RWPE1 (cell line): ENCODE results near the gene TSPAN2.
"Not testable (repeated sequence)": the region's sequence is repeated elsewhere in the genome, so short reads cannot be mapped to it uniquely, and the experiment has no call there.

Experiments used
- CTCF ChIA-PET: fragments of 350-600 bp; sonication (Branson Sonifier 250); formaldehyde crosslinking; extraction: SDS; loops from one replicate; lab custom pipeline; 2021; lab: Yijun Ruan, JAX
- POLR2A ChIA-PET: fragments of 400-600 bp; formaldehyde crosslinking; extraction: SDS; loops from one replicate; lab custom pipeline; 2020; ENCODE audit warnings: antibody characterized with exemption; ENCODE audit not compliant: low non-redundant PET; lab: Yijun Ruan, JAX
- DNase-seq: peaks from one replicate; pipeline ENCODE4 v3.0.0; 2012; ENCODE audit warnings: low spot score
- H3K27ac ChIP-seq: fragments of 450-650 bp; 2 replicates; pipeline ENCODE4 v1.5.1; 2017
- TF ChIP-seq, protein P1 (sequence below): fragments of 450-650 bp; conservative IDR thresholded peaks from 2 replicates; pipeline ENCODE4 v1.5.1; 2017; ENCODE audit warnings: low read depth, mild to moderate bottlenecking

Gene TSPAN2

DNA sequence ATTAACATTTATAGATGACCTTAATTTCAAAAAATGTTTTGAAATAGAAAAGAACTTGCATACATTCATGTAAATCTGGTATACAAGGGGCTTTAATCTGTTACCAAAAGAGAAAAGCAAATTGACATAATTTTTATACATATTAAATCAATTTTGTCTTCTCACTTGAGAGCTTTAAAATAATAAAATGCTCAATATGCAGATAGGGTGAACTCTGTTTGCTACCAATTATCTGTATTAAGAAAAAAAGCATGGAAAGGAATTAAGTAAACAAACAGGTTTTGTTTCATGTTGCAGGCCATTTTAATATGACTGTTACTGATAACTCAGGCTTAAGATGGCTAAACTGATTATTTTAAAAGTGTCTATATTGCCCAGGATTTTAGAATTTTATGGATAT lies 65.7 kb downstream of the TSPAN2 start:
- TF ChIP-seq, protein P1, sequence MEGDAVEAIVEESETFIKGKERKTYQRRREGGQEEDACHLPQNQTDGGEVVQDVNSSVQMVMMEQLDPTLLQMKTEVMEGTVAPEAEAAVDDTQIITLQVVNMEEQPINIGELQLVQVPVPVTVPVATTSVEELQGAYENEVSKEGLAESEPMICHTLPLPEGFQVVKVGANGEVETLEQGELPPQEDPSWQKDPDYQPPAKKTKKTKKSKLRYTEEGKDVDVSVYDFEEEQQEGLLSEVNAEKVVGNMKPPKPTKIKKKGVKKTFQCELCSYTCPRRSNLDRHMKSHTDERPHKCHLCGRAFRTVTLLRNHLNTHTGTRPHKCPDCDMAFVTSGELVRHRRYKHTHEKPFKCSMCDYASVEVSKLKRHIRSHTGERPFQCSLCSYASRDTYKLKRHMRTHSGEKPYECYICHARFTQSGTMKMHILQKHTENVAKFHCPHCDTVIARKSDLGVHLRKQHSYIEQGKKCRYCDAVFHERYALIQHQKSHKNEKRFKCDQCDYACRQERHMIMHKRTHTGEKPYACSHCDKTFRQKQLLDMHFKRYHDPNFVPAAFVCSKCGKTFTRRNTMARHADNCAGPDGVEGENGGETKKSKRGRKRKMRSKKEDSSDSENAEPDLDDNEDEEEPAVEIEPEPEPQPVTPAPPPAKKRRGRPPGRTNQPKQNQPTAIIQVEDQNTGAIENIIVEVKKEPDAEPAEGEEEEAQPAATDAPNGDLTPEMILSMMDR, result no peak
- DNase-seq, result no peak
- H3K27ac ChIP-seq, result no peak overlapping the region
- POLR2A ChIA-PET, result no interaction called here
- CTCF ChIA-PET, result interaction anchor here (0.6 to 1.2 kb wide), 5 partner anchors 14 to 116 kb away, joined by 3 to 6 read pairs (median 3); no protein-coding TSS in a partner anchor

DNA sequence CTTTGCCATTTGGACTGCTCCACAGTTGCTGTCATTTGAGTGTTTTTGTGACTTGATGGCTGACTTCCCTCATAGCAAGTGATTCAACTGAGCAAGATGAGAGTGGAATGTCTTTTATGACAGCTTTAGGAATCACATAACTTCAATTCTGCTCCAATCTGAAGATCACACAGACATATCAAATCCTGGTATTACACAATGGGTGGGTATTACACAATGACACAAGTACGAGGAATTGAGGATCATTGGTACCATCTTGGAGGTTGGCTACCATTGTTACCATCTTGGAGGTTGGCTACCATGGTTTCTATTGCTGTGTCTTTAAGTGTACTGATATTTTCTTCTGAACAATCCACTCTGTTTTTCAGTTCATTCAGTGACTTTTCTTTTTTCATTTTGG lies 68.2 kb downstream of the TSPAN2 start:
- no peak for DNase-seq
- CTCF ChIA-PET, result no interaction called here
- POLR2A ChIA-PET, result no interaction called here
- TF ChIP-seq, protein P1, result no peak
- no peak overlapping the region for H3K27ac ChIP-seq

DNA sequence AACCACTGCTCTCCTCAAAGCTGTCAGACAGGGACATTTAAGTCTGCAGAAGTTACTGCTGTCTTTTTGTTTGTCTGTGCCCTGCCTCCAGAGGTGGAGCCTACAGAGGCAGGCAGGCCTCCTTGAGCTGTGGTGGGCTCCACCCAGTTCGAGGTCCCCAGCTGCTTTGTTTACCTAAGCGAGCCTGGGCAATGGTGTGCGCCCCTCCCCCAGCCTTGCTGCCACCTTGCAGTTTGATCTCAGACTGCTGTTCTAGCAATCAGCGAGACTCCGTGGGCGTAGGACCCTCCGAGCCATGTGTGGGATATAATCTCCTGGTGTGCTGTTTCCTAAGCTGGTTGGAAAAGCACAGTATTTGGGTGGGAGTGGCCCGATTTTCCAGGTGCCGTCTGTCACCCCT lies 69.8 kb downstream of the TSPAN2 start:
- POLR2A ChIA-PET, H3K27ac ChIP-seq, DNase-seq: not testable (repeated sequence)
- CTCF ChIA-PET, result interaction anchor here (0.5 kb wide), 1 partner anchor 184 kb away, joined by 3 read pairs; no protein-coding TSS in a partner anchor

DNA sequence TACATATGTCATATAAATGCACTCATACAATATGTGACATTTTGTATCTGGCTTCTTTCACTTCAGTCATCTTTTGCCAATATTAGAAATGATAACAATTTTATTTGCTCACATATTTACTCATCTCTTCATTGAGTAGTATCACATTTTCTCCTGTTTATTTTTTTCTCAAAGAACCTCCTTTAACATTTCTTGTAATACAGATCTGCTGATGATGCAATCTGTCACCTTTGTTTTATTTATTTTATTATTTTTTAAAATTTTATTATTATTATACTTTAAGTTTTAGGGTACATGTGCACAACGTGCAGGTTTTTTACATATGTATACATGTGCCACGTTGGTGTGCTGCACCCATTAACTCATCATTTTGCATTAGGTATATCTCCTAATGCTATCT lies 75.5 kb downstream of the TSPAN2 start:
- DNase-seq, result no peak
- TF ChIP-seq, protein P1, result no peak
- no peak overlapping the region for H3K27ac ChIP-seq
- POLR2A ChIA-PET, result no interaction called here
- CTCF ChIA-PET, result no interaction called here

DNA sequence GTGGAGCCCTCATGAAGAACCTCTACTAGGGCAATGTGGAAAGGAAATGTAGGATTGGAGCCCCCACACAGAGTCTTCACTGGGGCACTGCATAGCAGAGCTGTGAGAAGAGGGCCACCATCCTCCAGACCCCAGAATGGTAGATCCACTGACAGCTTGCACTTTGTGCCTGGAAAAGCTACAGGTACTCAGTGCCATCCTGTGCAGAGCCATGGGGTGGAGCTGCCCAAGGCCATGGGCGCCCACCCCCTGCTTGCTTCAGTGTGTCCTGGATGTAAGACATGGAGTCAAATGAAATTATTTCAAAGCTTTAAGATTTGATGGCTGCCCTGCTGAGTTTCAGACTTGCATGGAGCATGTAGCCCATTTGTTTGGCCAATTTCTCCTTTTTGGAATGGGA lies 76.9 kb downstream of the TSPAN2 start:
- no peak for DNase-seq
- H3K27ac ChIP-seq, result no peak overlapping the region
- POLR2A ChIA-PET, result no interaction called here
- CTCF ChIA-PET, result no interaction called here
- TF ChIP-seq, protein P1, result no peak

DNA sequence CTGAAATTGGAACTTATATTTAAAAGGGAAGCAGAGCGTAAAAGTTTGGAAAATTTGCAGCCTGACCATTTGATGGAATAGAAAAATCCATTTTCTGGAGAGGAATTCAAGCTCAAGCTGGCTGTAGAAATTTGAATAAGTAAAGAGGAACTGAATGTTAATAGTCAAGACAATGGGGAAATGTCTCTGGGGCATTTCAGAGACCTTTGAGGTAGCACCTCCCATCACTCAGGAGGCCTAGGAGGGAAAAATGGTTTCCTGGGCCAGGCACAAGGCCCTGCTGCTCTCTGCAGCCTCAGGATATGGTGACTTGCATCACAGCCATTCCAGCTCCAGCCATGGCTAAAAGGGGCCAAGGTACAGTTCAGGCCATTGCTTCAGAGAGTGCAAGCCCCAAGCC lies 77.3 kb downstream of the TSPAN2 start:
- H3K27ac ChIP-seq, result no peak overlapping the region
- TF ChIP-seq, protein P1, result no peak
- ChIA-PET POLR2A (no interaction called here), CTCF (no interaction called here)
- no peak for DNase-seq

DNA sequence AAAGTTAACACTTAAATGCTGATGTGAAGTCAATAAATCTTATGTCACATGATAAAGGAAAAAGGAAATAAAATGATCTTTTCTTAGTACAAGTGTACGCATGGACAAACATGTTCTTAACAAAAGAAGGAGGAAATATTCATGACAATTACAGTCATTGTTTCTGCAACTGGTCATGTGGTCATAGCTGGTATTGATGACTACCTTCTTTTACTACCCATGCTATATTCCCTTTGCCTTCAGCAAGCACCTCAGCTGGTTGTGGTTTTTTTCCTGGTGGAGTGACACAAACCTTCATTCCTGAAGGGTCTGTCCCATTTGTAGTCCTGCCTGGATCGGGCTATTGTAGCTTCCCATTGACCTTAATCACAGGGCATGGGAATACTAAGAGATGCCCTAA lies 83.1 kb downstream of the TSPAN2 start:
- no peak for DNase-seq
- H3K27ac ChIP-seq, result no peak overlapping the region
- POLR2A ChIA-PET, result no interaction called here
- CTCF ChIA-PET, result interaction anchor here (1.5 kb wide), 1 partner anchor 47 kb away, joined by 4 read pairs; no protein-coding TSS in a partner anchor
- TF ChIP-seq, protein P1, result no peak
